Liver (tissue), 9 donors: Measurements from ENCODE around the gene ACSL3. TPM values are rescaled to one million over a fixed set of nuclear protein-coding genes. Genes with fewer than 3 reads are reported as not detected.

ENCODE experiments used
- DNase-seq: peaks from one replicate; pipeline ENCODE4 v3.0.0-alpha.2; 2017; ENCODE audit warnings: low spot score
- H3K27ac ChIP-seq, 2 donors: one replicate each; pipeline ENCODE4 v1.7.0; 2013; ENCODE audit warnings: inconsistent platforms in 2 of 2, low read length in 2 of 2, control low read depth in 1 of 2, low read depth in 1 of 2, mild to moderate bottlenecking in 1 of 2
- H3K27me3 ChIP-seq, 4 donors: one replicate each; pipeline versions ENCODE4 v1.6.1 to v1.7.0; 2013; ENCODE audit warnings: low read length in 3 of 4, inconsistent platforms in 1 of 4, mild to moderate bottlenecking in 1 of 4, moderate library complexity in 1 of 4; ENCODE audit not compliant: control insufficient read depth in 4 of 4, insufficient read depth in 4 of 4
- H3K36me3 ChIP-seq, 4 donors: one replicate each; pipeline versions ENCODE4 v1.6.1 to v1.7.0; 2013; ENCODE audit warnings: low read length in 3 of 4, mild to moderate bottlenecking in 3 of 4, low read depth in 1 of 4, moderate library complexity in 1 of 4; ENCODE audit not compliant: control insufficient read depth in 4 of 4, insufficient read depth in 3 of 4
- H3K4me1 ChIP-seq, 4 donors: one replicate each; pipeline versions ENCODE4 v1.6.1 to v1.7.0; 2013; ENCODE audit warnings: low read length in 3 of 4, mild to moderate bottlenecking in 3 of 4, moderate library complexity in 1 of 4; ENCODE audit not compliant: control insufficient read depth in 4 of 4, insufficient read depth in 4 of 4
- H3K4me3 ChIP-seq, 3 donors: one replicate each; pipeline versions ENCODE4 v1.6.1 to v1.7.0; 2013; ENCODE audit warnings: low read length in 3 of 3, control low read depth in 1 of 3, low read depth in 1 of 3, mild to moderate bottlenecking in 1 of 3
- H3K9ac ChIP-seq, 2 donors: one replicate each; pipeline ENCODE4 v1.7.0; 2013; ENCODE audit warnings: low read length in 2 of 2, mild to moderate bottlenecking in 2 of 2, moderate library complexity in 2 of 2, control low read depth in 1 of 2, low read depth in 1 of 2
- H3K9me3 ChIP-seq, 4 donors: one replicate each; pipeline versions ENCODE4 v1.6.1 to v1.7.0; 2013; ENCODE audit warnings: low read length in 3 of 4; ENCODE audit not compliant: control insufficient read depth in 4 of 4
- ATF3 ChIP-seq: IDR thresholded peaks from 2 replicates; pipeline ENCODE4 v1.6.1; 2016; ENCODE audit warnings: antibody characterized with exemption
- CTCF ChIP-seq: fragments of 150-350 bp; IDR thresholded peaks from 2 replicates; pipeline ENCODE4 v1.5.1; 2017; ENCODE audit warnings: improper control_type of control experiment, low read depth, low read length; ENCODE audit not compliant: missing input control
- EGR1 ChIP-seq, 2 donors: IDR thresholded peaks; 2 replicates each; pipeline ENCODE4 v1.6.1; 2016 to 2018; ENCODE audit warnings: antibody characterized with exemption in 2 of 2, low read depth in 2 of 2
- FOXA1 ChIP-seq: IDR thresholded peaks from 2 replicates; pipeline ENCODE4 v1.6.1; 2016; ENCODE audit warnings: antibody characterized with exemption
- FOXA2 ChIP-seq: IDR thresholded peaks from 2 replicates; pipeline ENCODE4 v1.6.1; 2016; ENCODE audit warnings: antibody characterized with exemption
- GABPA ChIP-seq, 2 donors: IDR thresholded peaks in 1 of 2; conservative IDR thresholded peaks in 1 of 2; 2 replicates each; pipeline ENCODE4 v1.6.1; 2016; ENCODE audit warnings: antibody characterized with exemption in 2 of 2, mild to moderate bottlenecking in 1 of 2, moderate library complexity in 1 of 2
- HNF4A ChIP-seq, 2 donors: conservative IDR thresholded peaks; 2 replicates each; pipeline ENCODE4 v1.6.1; 2016; ENCODE audit warnings: antibody characterized with exemption in 2 of 2, mild to moderate bottlenecking in 2 of 2
- HNF4G ChIP-seq: IDR thresholded peaks from 2 replicates; pipeline ENCODE4 v1.6.1; 2016; ENCODE audit warnings: antibody characterized with exemption
- JUND ChIP-seq, 2 donors: IDR thresholded peaks; 2 replicates each; pipeline ENCODE4 v1.6.1; 2016; ENCODE audit warnings: antibody characterized with exemption in 2 of 2
- MAX ChIP-seq: IDR thresholded peaks from 2 replicates; pipeline ENCODE4 v1.6.1; 2016; ENCODE audit warnings: antibody characterized with exemption
- NR2F2 ChIP-seq: IDR thresholded peaks from 2 replicates; pipeline ENCODE4 v1.6.1; 2016; ENCODE audit warnings: antibody characterized with exemption
- RAD21 ChIP-seq, 2 donors: IDR thresholded peaks; 2 replicates each; pipeline ENCODE4 v1.6.1; 2016; ENCODE audit warnings: antibody characterized with exemption in 2 of 2, mild to moderate bottlenecking in 2 of 2
- REST ChIP-seq: IDR thresholded peaks from 2 replicates; pipeline ENCODE4 v1.6.1; 2016; ENCODE audit warnings: antibody characterized with exemption, mild to moderate bottlenecking
- RXRA ChIP-seq, 2 donors: IDR thresholded peaks; 2 replicates each; pipeline ENCODE4 v1.6.1; 2017 to 2018; ENCODE audit warnings: antibody characterized with exemption in 2 of 2, mild to moderate bottlenecking in 1 of 2
- SP1 ChIP-seq: IDR thresholded peaks from 2 replicates; pipeline ENCODE4 v1.6.1; 2018; ENCODE audit warnings: antibody characterized with exemption, mild to moderate bottlenecking
- TAF1 ChIP-seq: conservative IDR thresholded peaks from 2 replicates; pipeline ENCODE4 v1.6.1; 2016; ENCODE audit warnings: antibody characterized with exemption, mild to moderate bottlenecking
- YY1 ChIP-seq: IDR thresholded peaks from 2 replicates; pipeline ENCODE4 v1.6.1; 2016; ENCODE audit warnings: antibody characterized with exemption, mild to moderate bottlenecking
- WGBS: extraction: QIAGEN DNeasy Blood & Tissue Kit; methylation state at CpG from one replicate; pipeline ENCODE4 v1.1.7; 2013; 5-methylcytosine and 5-hydroxymethylcytosine counted together
- polyA plus RNA-seq, 2 donors: library from polyadenylated mRNA; stranded (reverse) in 1 of 2; unstranded in 1 of 2; fragments of 200-250 nt in 1 of 2; fragments of >200 nt in 1 of 2; fragmentation: Nextera tagmentation in 1 of 2; extraction: Ambion mirVana in 1 of 2; gene quantifications; one replicate each; pipeline versions ENCODE4 v1.2.1 to v1.2.3, GENCODE V29; 2013 to 2015
- total RNA-seq, 2 donors: library from RNA; depleted of rRNA; stranded (reverse); fragments of >200 nt; gene quantifications; one replicate each; pipeline ENCODE4 v1.2.3, GENCODE V29; 2014
- TF ChIP-seq, protein P1 (sequence below): IDR thresholded peaks from 2 replicates; pipeline ENCODE4 v1.6.1; 2016; ENCODE audit warnings: antibody characterized with exemption
- donor health status: healthy.
- donor health status: healthy.
- donor health status: healthy.
- donor health status: healthy.
- donor health status: healthy.

ACSL3 gene
- total and polyA plus RNA-seq, 4 donors, result 22.2 to 66.6 (median 43.3) TPM

- TF ChIP-seq JUND (IDR thresholded peaks at IDR 0.05), result no peak
These were observed 80.7 kb downstream of the ACSL3 start (continued) for GRCh38 chr2:222941510-222942032.

DNA sequence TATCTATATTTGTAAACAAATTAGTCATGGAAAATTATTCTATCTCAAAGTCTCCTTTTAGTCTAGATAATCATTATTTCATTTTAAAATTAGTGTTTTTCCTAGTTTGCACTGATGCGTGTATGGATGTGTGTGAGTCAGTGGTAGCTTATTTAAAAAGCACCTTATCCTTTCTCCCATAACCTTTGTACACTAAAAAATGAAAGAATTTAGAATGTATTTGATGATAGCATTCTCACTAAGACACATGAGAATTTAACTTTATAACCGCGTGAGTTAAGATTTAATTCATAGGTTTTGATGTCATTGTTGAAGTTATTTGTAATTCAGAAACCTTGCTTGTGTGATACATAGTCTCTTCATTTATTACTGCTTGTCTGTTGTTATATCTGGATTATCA, 81.7 kb downstream of the ACSL3 start:
- Histone ChIP-seq H3K36me3 (peaks cover 0 to 12% (median 7%) of the 10 kb centered on the region in 4 donors), H3K27me3 (no peaks in the 10 kb centered on the region), H3K27ac (no peak overlapping the region), H3K9ac (no peak overlapping the region), H3K9me3 (peaks cover 0 to 4% (median 1%) of the 10 kb centered on the region in 4 donors), H3K4me3 (no peak overlapping the region), H3K4me1 (no peaks in the 10 kb centered on the region)
- TF ChIP-seq ATF3 (no peak), TAF1 (no peak), HNF4A (conservative IDR thresholded peaks at IDR 0.05) (no peak), FOXA1 (no peak), REST (no peak), HNF4G (no peak), RXRA (IDR thresholded peaks at IDR 0.05) (no peak), JUND (IDR thresholded peaks at IDR 0.05) (no peak), EGR1 (IDR thresholded peaks at IDR 0.05; ENCODE audit: low read depth in 2 of 2) (no peak), CTCF (no peak), MAX (no peak), FOXA2 (no peak), RAD21 (IDR thresholded peaks at IDR 0.05) (no peak), NR2F2 (no peak), SP1 (no peak), GABPA (IDR thresholded peaks at IDR 0.05 in 1 of 2, conservative IDR thresholded peaks at IDR 0.05 in 1 of 2) (no peak), YY1 (no peak)
- TF ChIP-seq, protein P1, sequence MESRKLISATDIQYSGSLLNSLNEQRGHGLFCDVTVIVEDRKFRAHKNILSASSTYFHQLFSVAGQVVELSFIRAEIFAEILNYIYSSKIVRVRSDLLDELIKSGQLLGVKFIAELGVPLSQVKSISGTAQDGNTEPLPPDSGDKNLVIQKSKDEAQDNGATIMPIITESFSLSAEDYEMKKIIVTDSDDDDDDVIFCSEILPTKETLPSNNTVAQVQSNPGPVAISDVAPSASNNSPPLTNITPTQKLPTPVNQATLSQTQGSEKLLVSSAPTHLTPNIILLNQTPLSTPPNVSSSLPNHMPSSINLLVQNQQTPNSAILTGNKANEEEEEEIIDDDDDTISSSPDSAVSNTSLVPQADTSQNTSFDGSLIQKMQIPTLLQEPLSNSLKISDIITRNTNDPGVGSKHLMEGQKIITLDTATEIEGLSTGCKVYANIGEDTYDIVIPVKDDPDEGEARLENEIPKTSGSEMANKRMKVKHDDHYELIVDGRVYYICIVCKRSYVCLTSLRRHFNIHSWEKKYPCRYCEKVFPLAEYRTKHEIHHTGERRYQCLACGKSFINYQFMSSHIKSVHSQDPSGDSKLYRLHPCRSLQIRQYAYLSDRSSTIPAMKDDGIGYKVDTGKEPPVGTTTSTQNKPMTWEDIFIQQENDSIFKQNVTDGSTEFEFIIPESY, result no peak
- DNase-seq, result no peak
- WGBS, result 96% methylated on average over 3 of the region's 3 CpGs
